Measurements from ENCODE around the gene SCG5. TPM values are rescaled to one million over a fixed set of nuclear protein-coding genes. Genes with fewer than 3 reads are reported as not detected.
A peak's percentile ranks its signal among the peaks of the same experiment; 100 is the strongest.
"Not testable (repeated sequence)": the region's sequence is repeated elsewhere in the genome, so short reads cannot be mapped to it uniquely, and the experiment has no call there.

Gene SCG5, protein sequence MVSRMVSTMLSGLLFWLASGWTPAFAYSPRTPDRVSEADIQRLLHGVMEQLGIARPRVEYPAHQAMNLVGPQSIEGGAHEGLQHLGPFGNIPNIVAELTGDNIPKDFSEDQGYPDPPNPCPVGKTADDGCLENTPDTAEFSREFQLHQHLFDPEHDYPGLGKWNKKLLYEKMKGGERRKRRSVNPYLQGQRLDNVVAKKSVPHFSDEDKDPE
- total RNA-seq = 18.2 and 19.4 TPM in 2 replicates
- long read RNA-seq, transcript SCG5-202 (6 exons, 1,235 nt) = major isoform, 16 of 29 reads
- long read RNA-seq, transcript SCG5-201 (6 exons, 1,238 nt) = minor isoform, 10 of 29 reads
- long read RNA-seq, partial matches to known transcripts = 3 of 29 reads
- long read RNA-seq, other reads (novel, unspliced or antisense) = 0 of 29 reads

DNA sequence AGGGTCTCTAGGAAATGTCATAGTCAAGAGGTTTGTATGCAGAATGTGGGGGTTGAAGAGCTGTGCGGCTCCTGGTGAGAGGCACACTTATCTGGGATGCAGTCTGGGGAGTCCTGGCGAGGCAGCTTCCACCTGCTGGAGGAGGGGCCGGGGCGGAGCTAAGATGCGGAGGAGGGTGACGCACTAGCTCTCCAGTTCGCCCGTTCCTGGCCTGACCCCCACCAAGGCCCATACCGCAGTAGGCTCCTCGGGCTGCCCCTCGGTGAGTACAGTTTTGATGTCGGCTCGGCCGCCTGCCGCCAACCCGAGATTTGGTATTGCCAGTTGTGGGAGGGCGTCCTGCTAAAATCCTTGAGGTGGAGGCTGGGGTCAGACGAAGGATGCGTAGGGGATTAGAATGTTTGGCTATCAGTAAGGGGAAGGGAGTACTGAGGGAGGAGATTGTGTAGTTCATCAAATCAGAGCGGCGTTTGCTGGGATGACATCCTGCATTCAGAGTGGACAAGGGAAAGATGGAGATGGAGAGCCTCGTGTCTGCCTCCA, at the start of gene SCG5:
TSS of gene SCG5 (plus strand) at position 194 of the 543 bp plus-strand sequence. CDS start 1,883 bp downstream, outside the sequence.
- Mint-ChIP-seq H3K27me3 (peaks cover 9% of the 10 kb centered on the region), H3K9me3 (ENCODE audit: low read depth) (no peaks in the 10 kb centered on the region), H3K4me1 (ENCODE audit: low read depth) (peaks cover 12% of the 10 kb centered on the region), H3K36me3 (ENCODE audit: insufficient read depth) (peaks cover under 1% of the 10 kb centered on the region), H3K27ac (peak within 1 kb of the TSS; percentile 94), H3K4me3 (ENCODE audit: low read depth) (peak within 1 kb of the TSS; percentile 83)
- DNase-seq (ENCODE audit: low spot score, unreplicated experiment) = peak; percentile 46
- TF ChIP-seq, protein P1, sequence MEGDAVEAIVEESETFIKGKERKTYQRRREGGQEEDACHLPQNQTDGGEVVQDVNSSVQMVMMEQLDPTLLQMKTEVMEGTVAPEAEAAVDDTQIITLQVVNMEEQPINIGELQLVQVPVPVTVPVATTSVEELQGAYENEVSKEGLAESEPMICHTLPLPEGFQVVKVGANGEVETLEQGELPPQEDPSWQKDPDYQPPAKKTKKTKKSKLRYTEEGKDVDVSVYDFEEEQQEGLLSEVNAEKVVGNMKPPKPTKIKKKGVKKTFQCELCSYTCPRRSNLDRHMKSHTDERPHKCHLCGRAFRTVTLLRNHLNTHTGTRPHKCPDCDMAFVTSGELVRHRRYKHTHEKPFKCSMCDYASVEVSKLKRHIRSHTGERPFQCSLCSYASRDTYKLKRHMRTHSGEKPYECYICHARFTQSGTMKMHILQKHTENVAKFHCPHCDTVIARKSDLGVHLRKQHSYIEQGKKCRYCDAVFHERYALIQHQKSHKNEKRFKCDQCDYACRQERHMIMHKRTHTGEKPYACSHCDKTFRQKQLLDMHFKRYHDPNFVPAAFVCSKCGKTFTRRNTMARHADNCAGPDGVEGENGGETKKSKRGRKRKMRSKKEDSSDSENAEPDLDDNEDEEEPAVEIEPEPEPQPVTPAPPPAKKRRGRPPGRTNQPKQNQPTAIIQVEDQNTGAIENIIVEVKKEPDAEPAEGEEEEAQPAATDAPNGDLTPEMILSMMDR (IDR thresholded peaks at IDR 0.05; ENCODE audit: unreplicated experiment) = no peak

DNA sequence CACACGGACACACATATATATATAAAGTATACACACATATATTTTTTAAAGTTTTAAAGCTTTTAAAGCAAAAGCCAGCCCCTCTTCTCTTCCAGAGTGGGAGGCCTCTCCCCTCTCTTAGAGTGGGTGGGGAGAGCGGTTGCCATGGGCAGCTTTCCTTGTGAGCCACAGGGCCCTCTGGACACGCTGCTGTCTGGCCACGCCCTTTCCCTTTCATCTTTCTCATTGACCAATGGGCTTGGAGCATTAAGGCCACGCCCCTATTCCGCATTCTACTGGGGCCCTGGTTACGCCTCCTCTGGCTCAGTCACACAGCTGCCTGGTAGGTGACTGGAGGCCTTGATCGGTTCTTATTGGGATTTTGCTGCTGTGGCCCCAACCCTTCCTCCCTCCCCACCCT, 48.4 kb upstream of the SCG5 start, which contains the start of gene GOLGA8N:
TSS of gene GOLGA8N (plus strand) at position 306 of the 400 bp plus-strand sequence.
- not testable (repeated sequence) for H3K36me3 Mint-ChIP-seq (ENCODE audit: insufficient read depth); H3K27ac Mint-ChIP-seq; H3K4me3 Mint-ChIP-seq (ENCODE audit: low read depth); DNase-seq (ENCODE audit: low spot score, unreplicated experiment); H3K4me1 Mint-ChIP-seq (ENCODE audit: low read depth); H3K9me3 Mint-ChIP-seq (ENCODE audit: low read depth); H3K27me3 Mint-ChIP-seq

DNA sequence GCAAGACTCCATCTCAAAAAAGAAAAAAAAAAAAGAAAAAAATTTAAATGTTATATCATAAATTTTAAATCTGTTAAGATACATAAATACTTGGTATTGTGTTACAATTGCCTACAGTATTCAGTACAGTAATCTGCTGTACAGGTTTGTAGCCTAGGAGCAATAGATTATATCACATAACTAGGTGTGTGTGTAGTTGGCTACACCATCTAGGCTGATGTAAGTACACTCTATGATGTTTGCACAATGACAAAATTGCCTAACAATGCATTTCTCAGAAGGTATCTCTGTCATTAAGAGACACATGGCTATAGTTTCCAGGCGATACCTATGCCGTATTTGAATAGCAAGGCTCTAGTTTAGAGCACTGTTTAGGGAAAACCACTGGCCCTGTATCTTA, 32.0 kb upstream of the SCG5 start:
- not testable (repeated sequence) for H3K27me3 Mint-ChIP-seq; H3K4me1 Mint-ChIP-seq (ENCODE audit: low read depth); H3K9me3 Mint-ChIP-seq (ENCODE audit: low read depth); DNase-seq (ENCODE audit: low spot score, unreplicated experiment); H3K36me3 Mint-ChIP-seq (ENCODE audit: insufficient read depth); H3K4me3 Mint-ChIP-seq (ENCODE audit: low read depth); H3K27ac Mint-ChIP-seq

DNA sequence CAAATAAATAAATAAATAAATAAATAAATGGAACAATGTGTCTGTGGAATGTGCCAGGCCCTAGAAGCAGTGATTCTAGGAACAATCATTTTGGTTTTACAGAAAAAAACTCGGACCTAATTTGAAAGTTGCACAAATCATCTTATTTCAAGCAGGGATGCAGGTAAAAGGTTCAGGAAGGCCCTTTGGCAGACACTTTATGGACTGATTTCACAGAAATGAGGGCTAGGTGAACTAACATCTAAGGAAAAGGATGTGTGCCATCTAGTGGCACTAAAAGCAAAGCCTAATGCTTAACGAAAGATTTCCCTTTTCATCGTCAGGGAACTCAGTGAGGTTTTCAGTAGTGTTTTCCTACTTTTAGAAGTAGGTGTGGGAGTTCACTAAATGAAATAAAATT, 30.8 kb upstream of the SCG5 start:
- not testable (repeated sequence) for H3K4me1 Mint-ChIP-seq (ENCODE audit: low read depth); H3K9me3 Mint-ChIP-seq (ENCODE audit: low read depth); H3K27me3 Mint-ChIP-seq; H3K27ac Mint-ChIP-seq; H3K36me3 Mint-ChIP-seq (ENCODE audit: insufficient read depth); H3K4me3 Mint-ChIP-seq (ENCODE audit: low read depth); DNase-seq (ENCODE audit: low spot score, unreplicated experiment)
- TF ChIP-seq, protein P1 (IDR thresholded peaks at IDR 0.05; ENCODE audit: unreplicated experiment) = peak; percentile 43

DNA sequence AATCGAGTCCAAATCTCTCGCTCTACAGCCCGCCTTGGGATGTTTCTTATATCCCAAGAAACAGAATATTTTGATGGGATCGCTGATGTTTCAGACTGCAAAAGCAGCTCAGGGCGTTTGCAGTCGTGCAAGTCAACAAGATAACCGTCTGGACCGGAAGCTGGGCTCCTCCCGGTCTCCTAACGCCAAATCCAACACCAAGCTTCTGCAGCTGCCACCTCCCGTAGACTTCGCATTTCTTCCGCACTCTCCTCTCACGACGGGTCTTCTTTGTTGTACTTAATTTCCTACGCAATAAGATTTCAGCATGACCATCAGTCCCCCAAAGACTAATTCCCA, 26.8 kb upstream of the SCG5 start:
- not testable (repeated sequence) for H3K27me3 Mint-ChIP-seq
- H3K27ac Mint-ChIP-seq = peak overlapping the region; percentile 95
- peak overlapping the region; percentile 98 for H3K4me3 Mint-ChIP-seq (ENCODE audit: low read depth)

DNA sequence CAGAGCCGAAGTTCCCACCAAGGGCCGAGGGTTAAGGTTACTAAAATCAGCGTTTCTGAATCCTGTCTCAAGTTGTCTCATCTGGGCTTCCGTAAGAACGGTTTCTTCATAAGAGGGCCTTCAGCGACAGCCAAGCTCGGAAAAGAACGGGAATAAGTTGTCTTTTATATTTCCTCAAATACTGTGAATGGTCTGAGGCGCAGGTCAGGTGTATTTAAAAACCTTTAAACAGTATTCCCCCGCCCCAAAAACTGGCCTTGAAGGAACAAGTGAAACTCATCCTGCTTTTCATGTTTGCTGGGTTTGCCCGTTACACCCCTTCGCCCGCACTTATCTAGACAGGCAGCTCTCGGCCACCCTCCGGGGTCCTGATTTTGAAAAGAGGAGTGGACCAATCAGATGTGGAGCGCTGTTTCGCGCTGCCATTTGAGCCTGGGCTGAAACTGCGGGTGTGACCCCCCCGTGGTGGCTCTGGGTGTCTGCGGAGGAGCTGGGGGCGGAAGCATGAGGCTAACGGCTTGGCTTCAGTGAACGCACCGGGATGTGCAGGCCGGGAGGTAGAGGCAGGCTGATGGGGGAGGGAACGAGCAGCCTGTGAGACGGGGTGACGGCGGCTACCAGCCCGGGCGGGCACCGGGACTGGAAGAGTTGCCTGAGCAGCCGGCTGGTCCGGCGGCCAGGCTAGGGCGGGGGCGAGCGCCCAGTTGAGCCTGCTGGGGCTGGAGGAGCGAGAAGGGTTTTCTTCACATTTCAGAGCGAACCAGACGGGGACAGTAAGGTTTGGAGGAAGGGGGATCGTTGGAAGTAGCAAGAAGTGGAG, 26.2 kb upstream of the SCG5 start, which contains the start of gene ARHGAP11A:
TSS of gene ARHGAP11A (plus strand) at position 454 of the 820 bp plus-strand sequence. CDS start 708 bp downstream, outside the sequence.
- H3K9me3 Mint-ChIP-seq (ENCODE audit: low read depth); H3K27me3 Mint-ChIP-seq; H3K36me3 Mint-ChIP-seq (ENCODE audit: insufficient read depth): not testable (repeated sequence)
- peak; percentile 52 for DNase-seq (ENCODE audit: low spot score, unreplicated experiment)
- Mint-ChIP-seq H3K4me1 (ENCODE audit: low read depth) (peaks cover 12% of the 10 kb centered on the region), H3K27ac (peak within 1 kb of the TSS; percentile 95), H3K4me3 (ENCODE audit: low read depth) (peak within 1 kb of the TSS; percentile 98)

More for the DNA sequence above, 26.8 kb upstream of the SCG5 start:
- peaks cover 12% of the 10 kb centered on the region for H3K4me1 Mint-ChIP-seq (ENCODE audit: low read depth)
- H3K9me3 Mint-ChIP-seq (ENCODE audit: low read depth); DNase-seq (ENCODE audit: low spot score, unreplicated experiment); H3K36me3 Mint-ChIP-seq (ENCODE audit: insufficient read depth): not testable (repeated sequence)

DNA sequence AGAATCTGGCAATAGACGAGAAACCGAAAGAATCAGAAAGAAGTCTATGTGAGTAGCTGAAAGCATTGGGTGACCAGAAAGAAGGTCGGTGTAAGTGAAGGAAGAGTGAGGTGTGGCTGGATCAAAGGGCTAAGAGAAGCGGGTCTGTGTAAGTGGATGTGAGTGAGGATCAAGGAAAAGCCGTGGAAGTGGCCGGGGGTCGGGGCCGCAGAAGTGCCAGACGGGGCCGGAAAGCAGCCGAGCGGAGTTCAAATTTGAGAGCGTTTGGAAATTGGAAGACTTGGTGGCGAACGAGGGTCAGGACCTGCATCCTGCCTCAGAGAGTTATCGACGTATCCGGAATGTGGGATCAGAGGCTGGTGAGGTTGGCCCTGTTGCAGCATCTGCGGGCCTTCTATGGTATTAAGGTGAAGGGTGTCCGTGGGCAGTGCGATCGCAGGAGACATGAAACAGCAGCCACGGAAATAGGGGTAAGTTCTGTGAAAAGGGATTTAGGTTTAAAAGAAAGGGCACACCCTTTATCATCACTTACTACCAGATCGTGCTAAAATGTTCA, 25.6 kb upstream of the SCG5 start:
- H3K27ac Mint-ChIP-seq = peak overlapping the region; percentile 95
- not testable (repeated sequence) for DNase-seq (ENCODE audit: low spot score, unreplicated experiment); H3K9me3 Mint-ChIP-seq (ENCODE audit: low read depth); H3K36me3 Mint-ChIP-seq (ENCODE audit: insufficient read depth); H3K27me3 Mint-ChIP-seq
- peaks cover 12% of the 10 kb centered on the region for H3K4me1 Mint-ChIP-seq (ENCODE audit: low read depth)
- peak overlapping the region; percentile 98 for H3K4me3 Mint-ChIP-seq (ENCODE audit: low read depth)
